A549 (cell line): ENCODE measurements around the gene APEX1.
"Not testable (repeated sequence)": the region's sequence is repeated elsewhere in the genome, so short reads cannot be mapped to it uniquely, and the experiment has no call there.

Experiments
- EP300 ChIP-seq, 2 experiments: fragments of >200 bp; sonication (Bioruptor Twin); formaldehyde crosslinking; IDR thresholded peaks; 2 replicates in 1 of 2; 3 replicates in 1 of 2; pipeline ENCODE4 v1.6.1; 2016 to 2017
- POLR2A ChIP-seq: IDR thresholded peaks from 2 replicates; pipeline ENCODE4 v1.6.1; 2012; ENCODE audit warnings: mild to moderate bottlenecking, low read length
- RCOR1 ChIP-seq: fragments of 150-350 bp; IDR thresholded peaks from 2 replicates; pipeline ENCODE4 v1.6.1; 2014; ENCODE audit warnings: antibody characterized with exemption, low read length, low read depth

DNA sequence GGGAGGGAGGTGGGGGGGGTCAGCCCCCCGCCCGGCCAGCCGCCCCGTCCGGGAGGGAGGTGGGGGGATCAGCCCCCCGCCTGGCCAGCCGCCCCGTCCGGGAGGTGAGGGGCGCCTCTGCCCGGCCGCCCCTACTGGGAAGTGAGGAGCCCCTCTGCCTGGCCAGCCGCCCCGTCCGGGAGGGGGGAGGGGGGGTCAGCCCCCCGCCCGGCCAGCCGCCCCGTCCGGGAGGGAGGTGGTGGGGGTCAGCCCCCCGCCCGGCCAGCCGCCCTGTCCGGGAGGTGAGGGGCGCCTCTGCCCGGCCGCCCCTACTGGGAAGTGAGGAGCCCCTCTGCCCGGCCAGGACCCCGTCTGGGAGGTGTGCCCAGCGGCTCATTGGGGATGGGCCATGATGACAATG lies 51.7 kb downstream of the APEX1 start:
- TF ChIP-seq EP300 (IDR thresholded peaks at IDR 0.05); POLR2A; RCOR1: not testable (repeated sequence)
